B cell (primary cell): ENCODE data around the gene C10orf143. TPM values are rescaled to one million over a fixed set of nuclear protein-coding genes. Genes with fewer than 3 reads are reported as not detected.

Experiments
- ATAC-seq: fragments of 200-7000 bp; cut with Tn5 transposase; one replicate; pipeline ENCODE4 v1.10.0; 2021; ENCODE audit warnings: low read depth, mild to moderate bottlenecking, moderate number of reproducible peaks, moderate library complexity
- CTCF ChIA-PET: fragments of 350-600 bp; sonication (Branson Sonifier 250); formaldehyde crosslinking; loops from one replicate; lab custom pipeline; 2021; ENCODE audit warnings: antibody characterized with exemption, inconsistent platforms; lab: Charles Lee
- POLR2A ChIA-PET: fragments of 350-600 bp; sonication (Branson Sonifier 250); formaldehyde crosslinking; loops from one replicate; lab custom pipeline; 2021; ENCODE audit warnings: antibody characterized with exemption; lab: Charles Lee
- DNase-seq: peaks from one replicate; pipeline ENCODE4 v3.0.0; 2013
- H2AFZ ChIP-seq: 2 replicates; pipeline ENCODE4 v1.6.1; 2012; ENCODE audit warnings: mild to moderate bottlenecking, low read depth, low read length; ENCODE audit not compliant: insufficient read depth, poor library complexity, severe bottlenecking
- H3K27ac ChIP-seq, 2 donors: 1 replicate in 1 of 2; 2 replicates in 1 of 2; pipeline ENCODE4 v1.5.1; 2012 to 2013; ENCODE audit warnings: low read length in 2 of 2, mild to moderate bottlenecking in 2 of 2, moderate library complexity in 1 of 2
- H3K27me3 ChIP-seq, 4 experiments: fragments of 200-600 bp in 1 of 4; sonication (generic) in 1 of 4; replicated peaks in 1 of 4; 1 replicate in 2 of 4; 2 replicates in 2 of 4; pipeline versions ENCODE4 v1.6.1 to v1.7.0; 2013 to 2016; ENCODE audit warnings: low read length in 3 of 4, mild to moderate bottlenecking in 2 of 4, mixed read lengths in 1 of 4, moderate library complexity in 1 of 4; ENCODE audit not compliant: insufficient read depth in 4 of 4, control insufficient read depth in 3 of 4; ENCODE audit errors: control extremely low read depth in 1 of 4
- H3K36me3 ChIP-seq, 2 experiments: replicated peaks in 1 of 2; 1 replicate in 1 of 2; 2 replicates in 1 of 2; pipeline versions ENCODE4 v1.6.1 to v1.7.1; 2013; ENCODE audit warnings: low read length in 1 of 2; ENCODE audit not compliant: insufficient read depth in 2 of 2, control insufficient read depth in 1 of 2; ENCODE audit errors: control extremely low read depth in 1 of 2, extremely low read depth in 1 of 2
- H3K4me1 ChIP-seq, 2 donors: fragments of 200-600 bp in 1 of 2; sonication (generic) in 1 of 2; 1 replicate in 1 of 2; 2 replicates in 1 of 2; pipeline versions ENCODE4 v1.5.1 to v1.6.1; 2013 to 2017; ENCODE audit warnings: low read length in 2 of 2; ENCODE audit not compliant: control insufficient read depth in 2 of 2, insufficient read depth in 2 of 2
- H3K4me2 ChIP-seq: replicated peaks from 2 replicates; pipeline ENCODE3; 2012; ENCODE audit warnings: mild to moderate bottlenecking, low read depth, low read length; ENCODE audit not compliant: poor library complexity, severe bottlenecking
- H3K4me3 ChIP-seq, 5 experiments: fragments of 200-600 bp in 1 of 5; sonication (generic) in 1 of 5; 1 replicate in 3 of 5; 2 replicates in 2 of 5; pipeline versions ENCODE4 v1.5.1 to v1.7.0; 2011 to 2016; ENCODE audit warnings: low read length in 4 of 5, mild to moderate bottlenecking in 4 of 5, low read depth in 2 of 5, control low read depth in 1 of 5, moderate library complexity in 1 of 5; ENCODE audit not compliant: insufficient read depth in 1 of 5; ENCODE audit errors: control extremely low read depth in 1 of 5, extremely low read depth in 1 of 5
- H3K79me2 ChIP-seq: fragments of 200-600 bp; sonication (generic); one replicate; pipeline ENCODE4 v1.6.0; 2016; ENCODE audit warnings: low read length; ENCODE audit not compliant: control insufficient read depth, insufficient read depth
- H3K9ac ChIP-seq: fragments of 200-600 bp; sonication (generic); 2 replicates; pipeline ENCODE4 v1.6.1; 2017; ENCODE audit warnings: mild to moderate bottlenecking, low read length, moderate library complexity
- H3K9me3 ChIP-seq, 3 donors: one replicate each; pipeline versions ENCODE4 v1.6.1 to v1.7.1; 2013; ENCODE audit warnings: low read length in 2 of 3; ENCODE audit not compliant: control insufficient read depth in 2 of 3, insufficient read depth in 1 of 3; ENCODE audit errors: control extremely low read depth in 1 of 3
- H4K20me1 ChIP-seq: 2 replicates; pipeline ENCODE4 v1.6.0; 2012; ENCODE audit warnings: mild to moderate bottlenecking, low read length; ENCODE audit not compliant: insufficient read depth, control insufficient read depth, poor library complexity, severe bottlenecking
- H3K27ac Mint-ChIP-seq: one replicate; pipeline ENCODE4 v1.8.0; 2021; ENCODE audit warnings: mixed read lengths
- H3K27me3 Mint-ChIP-seq: one replicate; pipeline ENCODE4 v1.8.0; 2021; ENCODE audit warnings: mixed read lengths
- H3K4me1 Mint-ChIP-seq: one replicate; pipeline ENCODE4 v1.8.0; 2021; ENCODE audit warnings: mixed read lengths
- H3K4me3 Mint-ChIP-seq: one replicate; pipeline ENCODE4 v1.8.0; 2021; ENCODE audit warnings: mixed read lengths
- H3K9me3 Mint-ChIP-seq: one replicate; pipeline ENCODE4 v1.8.0; 2022; ENCODE audit warnings: mixed read lengths; ENCODE audit not compliant: insufficient read depth
- EZH2 ChIP-seq: IDR thresholded peaks from 2 replicates; pipeline ENCODE4 v1.6.1; 2012; ENCODE audit warnings: borderline replicate concordance, low read depth, mild to moderate bottlenecking, moderate library complexity, low read length; ENCODE audit not compliant: insufficient read depth, poor library complexity, severe bottlenecking
- WGBS: methylation state at CpG from one replicate; pipeline ENCODE4 v1.1.5; 2013; ENCODE audit warnings: missing lambda C conversion rate; ENCODE audit not compliant: insufficient coverage; 5-methylcytosine and 5-hydroxymethylcytosine counted together
- intact Hi-C: fragments of 100-400 bp; cut with micrococcal nuclease; formaldehyde crosslinking; loops from one replicate; pipeline ENCODE4 v1.10.0; 2022
- polyA plus RNA-seq: library from polyadenylated mRNA; depleted of rRNA; stranded (reverse); fragments of >200 nt; gene quantifications from 2 replicates; pipeline ENCODE4 v1.2.3, GENCODE V29; 2012
- total RNA-seq, 2 donors: library from RNA; stranded (reverse); fragments of 120-200 nt in 1 of 2; gene quantifications; 1 replicate in 1 of 2; 2 replicates in 1 of 2; pipeline versions ENCODE4 v1.2.3 to v1.2.4, GENCODE V29; 2013 to 2022
- TF ChIP-seq, protein P1 (sequence below): fragments of 200-600 bp; IDR thresholded peaks from one replicate; pipeline ENCODE4 v1.8.0; 2022; ENCODE audit warnings: antibody characterized with exemption, mild to moderate bottlenecking

Gene C10orf143
- total and polyA plus RNA-seq, 2 donors (not counting 1 experiment from before 2014, with no cell fraction given) = 9.1 to 12.8 TPM

DNA sequence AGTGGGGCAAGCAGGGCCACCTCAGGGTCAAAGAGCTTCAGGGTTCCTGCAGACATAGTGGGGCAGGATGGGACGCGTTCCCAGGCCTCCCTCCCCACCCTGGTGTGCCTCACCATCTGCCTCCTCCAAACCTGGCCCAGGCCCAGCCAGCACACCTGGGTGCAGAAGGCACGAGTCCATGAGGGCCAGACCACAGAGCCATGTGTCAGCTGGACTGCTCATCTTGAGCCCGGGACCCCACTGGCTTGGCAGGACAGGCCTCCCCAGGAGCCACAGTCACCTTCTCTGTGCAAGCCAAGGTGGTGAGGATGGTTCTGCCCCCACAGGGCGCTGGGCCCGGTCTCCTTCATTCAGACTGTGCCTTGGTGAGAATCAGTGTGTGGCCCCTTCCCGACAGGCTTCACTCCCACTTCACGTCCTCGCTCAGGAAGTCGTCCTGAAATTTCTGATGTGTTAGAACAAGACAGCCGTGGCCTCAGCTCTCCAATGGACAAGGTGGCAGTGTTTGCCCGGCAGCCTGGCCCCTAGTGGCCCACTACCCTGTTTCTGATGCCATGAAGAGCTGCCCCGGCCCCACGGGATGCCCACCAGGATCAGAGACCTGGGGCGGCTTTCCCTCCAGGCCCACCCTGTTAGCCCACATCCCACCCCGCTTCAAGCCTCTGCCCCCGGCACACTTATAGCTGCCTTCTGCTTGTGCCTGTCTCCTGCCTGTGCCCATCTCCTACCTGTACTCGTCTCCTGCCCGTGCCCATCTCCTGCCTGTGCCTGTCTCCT lies 87.0 kb downstream of the C10orf143 start:
- POLR2A ChIA-PET = no interaction called here
- no peak overlapping the region for H3K27ac Mint-ChIP-seq

More for the DNA sequence above, 87.0 kb downstream of the C10orf143 start:
- H3K4me1 Mint-ChIP-seq = no peaks in the 10 kb centered on the region
- no peak overlapping the region for H3K4me3 Mint-ChIP-seq
- intact Hi-C loops = no loop called here
- Histone ChIP-seq H3K9me3 (no peaks in the 10 kb centered on the region), H3K27ac (no peak overlapping the region), H3K79me2 (no peaks in the 10 kb centered on the region), H3K4me2 (no peak overlapping the region), H2AFZ (no peak overlapping the region), H3K4me3 (no peak overlapping the region), H3K4me1 (no peaks in the 10 kb centered on the region), H4K20me1 (no peaks in the 10 kb centered on the region), H3K27me3 (no peaks in the 10 kb centered on the region), H3K36me3 (no peaks in the 10 kb centered on the region), H3K9ac (no peak overlapping the region)
- WGBS = 89% methylated on average over 19 of the region's 19 CpGs
- no peaks in the 10 kb centered on the region for H3K27me3 Mint-ChIP-seq
- DNase-seq (no peak), ATAC-seq (no peak)
- CTCF ChIA-PET = no interaction called here
- no peaks in the 10 kb centered on the region for H3K9me3 Mint-ChIP-seq
- no peak for TF ChIP-seq EZH2
- TF ChIP-seq, protein P1, sequence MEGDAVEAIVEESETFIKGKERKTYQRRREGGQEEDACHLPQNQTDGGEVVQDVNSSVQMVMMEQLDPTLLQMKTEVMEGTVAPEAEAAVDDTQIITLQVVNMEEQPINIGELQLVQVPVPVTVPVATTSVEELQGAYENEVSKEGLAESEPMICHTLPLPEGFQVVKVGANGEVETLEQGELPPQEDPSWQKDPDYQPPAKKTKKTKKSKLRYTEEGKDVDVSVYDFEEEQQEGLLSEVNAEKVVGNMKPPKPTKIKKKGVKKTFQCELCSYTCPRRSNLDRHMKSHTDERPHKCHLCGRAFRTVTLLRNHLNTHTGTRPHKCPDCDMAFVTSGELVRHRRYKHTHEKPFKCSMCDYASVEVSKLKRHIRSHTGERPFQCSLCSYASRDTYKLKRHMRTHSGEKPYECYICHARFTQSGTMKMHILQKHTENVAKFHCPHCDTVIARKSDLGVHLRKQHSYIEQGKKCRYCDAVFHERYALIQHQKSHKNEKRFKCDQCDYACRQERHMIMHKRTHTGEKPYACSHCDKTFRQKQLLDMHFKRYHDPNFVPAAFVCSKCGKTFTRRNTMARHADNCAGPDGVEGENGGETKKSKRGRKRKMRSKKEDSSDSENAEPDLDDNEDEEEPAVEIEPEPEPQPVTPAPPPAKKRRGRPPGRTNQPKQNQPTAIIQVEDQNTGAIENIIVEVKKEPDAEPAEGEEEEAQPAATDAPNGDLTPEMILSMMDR = no peak
